GM23338 (cell line): ENCODE data around the gene HGD. TPM values are rescaled to one million over a fixed set of nuclear protein-coding genes. Genes with fewer than 3 reads are reported as not detected.

Experiments used
- ATAC-seq: fragments of 200-7000 bp; cut with Tn5 transposase; 3 replicates; pipeline ENCODE4 v1.9.1; 2020
- DNase-seq: peaks from one replicate; pipeline ENCODE4 v3.0.0-alpha.2; 2015; ENCODE audit warnings: low spot score
- H2AFZ ChIP-seq: fragments of 200-600 bp; sonication (generic); 2 replicates; pipeline ENCODE4 v1.8.0; 2016; ENCODE audit warnings: antibody characterized with exemption, mild to moderate bottlenecking, moderate library complexity
- H3F3A ChIP-seq: fragments of 200-600 bp; sonication (generic); replicated peaks from 2 replicates; pipeline ENCODE4 v1.8.0; 2017; ENCODE audit warnings: antibody characterized with exemption, mixed run types, low read depth
- H3K27ac ChIP-seq: fragments of 200-600 bp; sonication (generic); 2 replicates; pipeline ENCODE4 v1.6.1; 2016; ENCODE audit warnings: low read depth
- H3K27me3 ChIP-seq: fragments of 200-600 bp; sonication (generic); 2 replicates; pipeline ENCODE4 v1.8.0; 2016; ENCODE audit warnings: mild to moderate bottlenecking, mixed run types, moderate library complexity; ENCODE audit not compliant: insufficient read depth
- H3K36me3 ChIP-seq: fragments of 200-600 bp; sonication (generic); 2 replicates; pipeline ENCODE4 v1.8.0; 2016; ENCODE audit warnings: mild to moderate bottlenecking; ENCODE audit not compliant: insufficient read depth
- H3K4me1 ChIP-seq: fragments of 200-600 bp; sonication (generic); 2 replicates; pipeline ENCODE4 v1.8.0; 2016; ENCODE audit warnings: mild to moderate bottlenecking, moderate library complexity; ENCODE audit not compliant: insufficient read depth
- H3K4me2 ChIP-seq: fragments of 200-600 bp; sonication (generic); 2 replicates; pipeline ENCODE4 v1.7.1; 2017; ENCODE audit warnings: mixed run types
- H3K4me3 ChIP-seq: fragments of 200-600 bp; sonication (generic); 2 replicates; pipeline ENCODE4 v1.6.1; 2016; ENCODE audit warnings: mixed run types
- H3K79me2 ChIP-seq: fragments of 200-600 bp; sonication (generic); replicated peaks from 2 replicates; pipeline ENCODE4 v1.8.0; 2017; ENCODE audit warnings: mild to moderate bottlenecking; ENCODE audit not compliant: insufficient read depth
- H3K9me2 ChIP-seq: fragments of 200-600 bp; sonication (generic); 2 replicates; pipeline ENCODE4 v1.8.0; 2017; ENCODE audit not compliant: insufficient read depth
- H4K20me1 ChIP-seq: fragments of 200-600 bp; sonication (generic); replicated peaks from 2 replicates; pipeline ENCODE4 v1.8.0; 2017; ENCODE audit warnings: mild to moderate bottlenecking; ENCODE audit not compliant: insufficient read depth
- H3K27ac Mint-ChIP-seq: 2 replicates; pipeline ENCODE4 v1.8.0; 2020; ENCODE audit warnings: inconsistent platforms, mild to moderate bottlenecking, moderate library complexity, mixed read lengths
- H3K27me3 Mint-ChIP-seq: 3 replicates; pipeline ENCODE4 v1.8.0; 2022; ENCODE audit warnings: low read depth, mild to moderate bottlenecking, moderate library complexity, mixed read lengths, inconsistent platforms; ENCODE audit not compliant: insufficient read depth, poor library complexity
- H3K36me3 Mint-ChIP-seq: 3 replicates; pipeline ENCODE4 v1.8.0; 2021; ENCODE audit warnings: low read depth, mild to moderate bottlenecking, inconsistent platforms, moderate library complexity, mixed read lengths
- H3K4me1 Mint-ChIP-seq: 3 replicates; pipeline ENCODE4 v1.8.0; 2020; ENCODE audit warnings: mild to moderate bottlenecking, inconsistent platforms, mixed read lengths
- H3K4me3 Mint-ChIP-seq: 3 replicates; pipeline ENCODE4 v1.8.0; 2021; ENCODE audit warnings: moderate library complexity, mild to moderate bottlenecking, inconsistent platforms, mixed read lengths
- H3K9me3 Mint-ChIP-seq: 3 replicates; pipeline ENCODE4 v1.8.0; 2020; ENCODE audit warnings: moderate library complexity, mild to moderate bottlenecking, inconsistent platforms, mixed read lengths
- CREB1 ChIP-seq: fragments of 250-450 bp; sonication (Bioruptor Pico); IDR thresholded peaks from 2 replicates; pipeline ENCODE4 v1.5.0; 2020; ENCODE audit warnings: low read depth, mild to moderate bottlenecking, moderate library complexity
- EZH2 ChIP-seq: fragments of 200-600 bp; sonication (generic); IDR thresholded peaks from one replicate; pipeline ENCODE4 v1.8.0; 2017; ENCODE audit warnings: antibody characterized with exemption, mild to moderate bottlenecking, low read depth; ENCODE audit not compliant: unreplicated experiment
- EZH2phosphoT487 ChIP-seq: fragments of 200-600 bp; sonication (generic); IDR thresholded peaks from one replicate; pipeline ENCODE4 v1.8.1; 2018; ENCODE audit warnings: antibody characterized with exemption; ENCODE audit not compliant: unreplicated experiment
- JUNB ChIP-seq: IDR thresholded peaks from one replicate; pipeline ENCODE4 v1.6.1; 2016; ENCODE audit warnings: antibody characterized with exemption; ENCODE audit not compliant: unreplicated experiment
- NANOG ChIP-seq: IDR thresholded peaks from 2 replicates; pipeline ENCODE4 v1.6.1; 2016; ENCODE audit warnings: antibody characterized with exemption, borderline replicate concordance
- POLR2AphosphoS5 ChIP-seq: IDR thresholded peaks from 2 replicates; pipeline ENCODE4 v1.6.1; 2016; ENCODE audit warnings: antibody characterized with exemption, low read depth
- STAT1 ChIP-seq: IDR thresholded peaks from one replicate; pipeline ENCODE4 v1.6.1; 2016; ENCODE audit warnings: antibody characterized with exemption; ENCODE audit not compliant: unreplicated experiment
- ZNF114 ChIP-seq: fragments of 250-450 bp; sonication (Bioruptor Pico); IDR thresholded peaks from 2 replicates; pipeline ENCODE4 v1.5.0; 2020; ENCODE audit warnings: mild to moderate bottlenecking, moderate library complexity
- ZNF331 ChIP-seq: fragments of 250-450 bp; sonication (Bioruptor Pico); IDR thresholded peaks from 2 replicates; pipeline ENCODE4 v1.5.0; 2020; ENCODE audit warnings: low read depth, mild to moderate bottlenecking, moderate library complexity
- polyA plus RNA-seq: library from polyadenylated mRNA; unstranded; fragments of >200 nt; fragmentation: Nextera tagmentation; extraction: Ambion mirVana; gene quantifications from 2 replicates; pipeline ENCODE4 v1.2.1, GENCODE V29; 2016
- total RNA-seq: library from RNA; depleted of rRNA; stranded (reverse); fragments of >200 nt; shearing (Covaris generic); gene quantifications from 2 replicates; pipeline ENCODE4 v1.2.3, GENCODE V29; 2014
- TF ChIP-seq, protein P1 (sequence below): IDR thresholded peaks from one replicate; pipeline ENCODE4 v1.6.1; 2018; ENCODE audit warnings: antibody characterized with exemption; ENCODE audit not compliant: unreplicated experiment
- TF ChIP-seq, protein P2 (sequence below): IDR thresholded peaks from 2 replicates; pipeline ENCODE4 v1.6.1; 2016; ENCODE audit warnings: antibody characterized with exemption
- TF ChIP-seq, protein P3 (sequence below): fragments of 250-450 bp; sonication (Bioruptor Pico); IDR thresholded peaks from 2 replicates; pipeline ENCODE4 v1.5.0; 2020; ENCODE audit warnings: mild to moderate bottlenecking, moderate library complexity
- TF ChIP-seq, protein P4 (sequence below), 2 experiments: fragments of 200-600 bp in 1 of 2; sonication (generic) in 1 of 2; conservative IDR thresholded peaks; 2 replicates each; pipeline versions ENCODE4 v1.5.1 to v1.6.1; 2016 to 2017; ENCODE audit warnings: antibody characterized with exemption in 2 of 2, low read depth in 2 of 2, mild to moderate bottlenecking in 2 of 2, moderate library complexity in 1 of 2

The HGD gene
- total and polyA plus RNA-seq, 2 experiments from 2014 or later, result not detected

DNA sequence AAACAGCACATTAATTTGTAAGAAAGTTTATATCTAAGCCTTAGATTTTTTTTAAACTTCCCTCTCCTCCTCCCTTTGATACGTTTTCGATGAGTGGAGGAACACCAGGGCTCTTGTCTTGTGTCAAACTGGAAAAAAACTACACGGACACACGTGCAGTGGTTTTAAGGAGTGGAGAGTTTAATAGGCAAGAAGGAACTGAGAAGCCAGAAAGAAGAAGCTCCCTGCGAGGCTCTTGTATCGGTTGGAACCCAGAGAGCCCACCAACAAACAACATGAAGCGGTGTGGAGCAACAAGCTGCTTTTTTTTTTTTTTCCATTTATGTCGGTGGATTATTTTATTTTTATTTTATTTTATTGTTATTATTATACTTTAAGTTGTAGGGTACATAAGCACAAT lies 67.3 kb downstream of the HGD start:
- 0 out of 2 replicates have a peak overlapping the region, but pooled peaks have one; percentile 20 for H2AFZ ChIP-seq
- no peaks in the 10 kb centered on the region for H3K36me3 ChIP-seq
- no peaks in the 10 kb centered on the region for H4K20me1 ChIP-seq
- Mint-ChIP-seq H3K4me3 (no peak overlapping the region), H3K27ac (no peak overlapping the region), H3K27me3 (peaks cover 7% of the 10 kb centered on the region), H3K4me1 (peaks cover 6% of the 10 kb centered on the region; the same call in 1 of the 3 replicates), H3K9me3 (no peaks in the 10 kb centered on the region; the same call in 2 of the 3 replicates), H3K36me3 (no peaks in the 10 kb centered on the region)
- H3K27ac ChIP-seq, result no peak overlapping the region
- TF ChIP-seq, protein P1, sequence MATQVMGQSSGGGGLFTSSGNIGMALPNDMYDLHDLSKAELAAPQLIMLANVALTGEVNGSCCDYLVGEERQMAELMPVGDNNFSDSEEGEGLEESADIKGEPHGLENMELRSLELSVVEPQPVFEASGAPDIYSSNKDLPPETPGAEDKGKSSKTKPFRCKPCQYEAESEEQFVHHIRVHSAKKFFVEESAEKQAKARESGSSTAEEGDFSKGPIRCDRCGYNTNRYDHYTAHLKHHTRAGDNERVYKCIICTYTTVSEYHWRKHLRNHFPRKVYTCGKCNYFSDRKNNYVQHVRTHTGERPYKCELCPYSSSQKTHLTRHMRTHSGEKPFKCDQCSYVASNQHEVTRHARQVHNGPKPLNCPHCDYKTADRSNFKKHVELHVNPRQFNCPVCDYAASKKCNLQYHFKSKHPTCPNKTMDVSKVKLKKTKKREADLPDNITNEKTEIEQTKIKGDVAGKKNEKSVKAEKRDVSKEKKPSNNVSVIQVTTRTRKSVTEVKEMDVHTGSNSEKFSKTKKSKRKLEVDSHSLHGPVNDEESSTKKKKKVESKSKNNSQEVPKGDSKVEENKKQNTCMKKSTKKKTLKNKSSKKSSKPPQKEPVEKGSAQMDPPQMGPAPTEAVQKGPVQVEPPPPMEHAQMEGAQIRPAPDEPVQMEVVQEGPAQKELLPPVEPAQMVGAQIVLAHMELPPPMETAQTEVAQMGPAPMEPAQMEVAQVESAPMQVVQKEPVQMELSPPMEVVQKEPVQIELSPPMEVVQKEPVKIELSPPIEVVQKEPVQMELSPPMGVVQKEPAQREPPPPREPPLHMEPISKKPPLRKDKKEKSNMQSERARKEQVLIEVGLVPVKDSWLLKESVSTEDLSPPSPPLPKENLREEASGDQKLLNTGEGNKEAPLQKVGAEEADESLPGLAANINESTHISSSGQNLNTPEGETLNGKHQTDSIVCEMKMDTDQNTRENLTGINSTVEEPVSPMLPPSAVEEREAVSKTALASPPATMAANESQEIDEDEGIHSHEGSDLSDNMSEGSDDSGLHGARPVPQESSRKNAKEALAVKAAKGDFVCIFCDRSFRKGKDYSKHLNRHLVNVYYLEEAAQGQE, result no peak
- no peak for TF ChIP-seq EZH2
- TF ChIP-seq NANOG, result no peak
- TF ChIP-seq JUNB, result no peak
- TF ChIP-seq, protein P2, sequence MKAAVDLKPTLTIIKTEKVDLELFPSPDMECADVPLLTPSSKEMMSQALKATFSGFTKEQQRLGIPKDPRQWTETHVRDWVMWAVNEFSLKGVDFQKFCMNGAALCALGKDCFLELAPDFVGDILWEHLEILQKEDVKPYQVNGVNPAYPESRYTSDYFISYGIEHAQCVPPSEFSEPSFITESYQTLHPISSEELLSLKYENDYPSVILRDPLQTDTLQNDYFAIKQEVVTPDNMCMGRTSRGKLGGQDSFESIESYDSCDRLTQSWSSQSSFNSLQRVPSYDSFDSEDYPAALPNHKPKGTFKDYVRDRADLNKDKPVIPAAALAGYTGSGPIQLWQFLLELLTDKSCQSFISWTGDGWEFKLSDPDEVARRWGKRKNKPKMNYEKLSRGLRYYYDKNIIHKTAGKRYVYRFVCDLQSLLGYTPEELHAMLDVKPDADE, result no peak
- TF ChIP-seq, protein P3, sequence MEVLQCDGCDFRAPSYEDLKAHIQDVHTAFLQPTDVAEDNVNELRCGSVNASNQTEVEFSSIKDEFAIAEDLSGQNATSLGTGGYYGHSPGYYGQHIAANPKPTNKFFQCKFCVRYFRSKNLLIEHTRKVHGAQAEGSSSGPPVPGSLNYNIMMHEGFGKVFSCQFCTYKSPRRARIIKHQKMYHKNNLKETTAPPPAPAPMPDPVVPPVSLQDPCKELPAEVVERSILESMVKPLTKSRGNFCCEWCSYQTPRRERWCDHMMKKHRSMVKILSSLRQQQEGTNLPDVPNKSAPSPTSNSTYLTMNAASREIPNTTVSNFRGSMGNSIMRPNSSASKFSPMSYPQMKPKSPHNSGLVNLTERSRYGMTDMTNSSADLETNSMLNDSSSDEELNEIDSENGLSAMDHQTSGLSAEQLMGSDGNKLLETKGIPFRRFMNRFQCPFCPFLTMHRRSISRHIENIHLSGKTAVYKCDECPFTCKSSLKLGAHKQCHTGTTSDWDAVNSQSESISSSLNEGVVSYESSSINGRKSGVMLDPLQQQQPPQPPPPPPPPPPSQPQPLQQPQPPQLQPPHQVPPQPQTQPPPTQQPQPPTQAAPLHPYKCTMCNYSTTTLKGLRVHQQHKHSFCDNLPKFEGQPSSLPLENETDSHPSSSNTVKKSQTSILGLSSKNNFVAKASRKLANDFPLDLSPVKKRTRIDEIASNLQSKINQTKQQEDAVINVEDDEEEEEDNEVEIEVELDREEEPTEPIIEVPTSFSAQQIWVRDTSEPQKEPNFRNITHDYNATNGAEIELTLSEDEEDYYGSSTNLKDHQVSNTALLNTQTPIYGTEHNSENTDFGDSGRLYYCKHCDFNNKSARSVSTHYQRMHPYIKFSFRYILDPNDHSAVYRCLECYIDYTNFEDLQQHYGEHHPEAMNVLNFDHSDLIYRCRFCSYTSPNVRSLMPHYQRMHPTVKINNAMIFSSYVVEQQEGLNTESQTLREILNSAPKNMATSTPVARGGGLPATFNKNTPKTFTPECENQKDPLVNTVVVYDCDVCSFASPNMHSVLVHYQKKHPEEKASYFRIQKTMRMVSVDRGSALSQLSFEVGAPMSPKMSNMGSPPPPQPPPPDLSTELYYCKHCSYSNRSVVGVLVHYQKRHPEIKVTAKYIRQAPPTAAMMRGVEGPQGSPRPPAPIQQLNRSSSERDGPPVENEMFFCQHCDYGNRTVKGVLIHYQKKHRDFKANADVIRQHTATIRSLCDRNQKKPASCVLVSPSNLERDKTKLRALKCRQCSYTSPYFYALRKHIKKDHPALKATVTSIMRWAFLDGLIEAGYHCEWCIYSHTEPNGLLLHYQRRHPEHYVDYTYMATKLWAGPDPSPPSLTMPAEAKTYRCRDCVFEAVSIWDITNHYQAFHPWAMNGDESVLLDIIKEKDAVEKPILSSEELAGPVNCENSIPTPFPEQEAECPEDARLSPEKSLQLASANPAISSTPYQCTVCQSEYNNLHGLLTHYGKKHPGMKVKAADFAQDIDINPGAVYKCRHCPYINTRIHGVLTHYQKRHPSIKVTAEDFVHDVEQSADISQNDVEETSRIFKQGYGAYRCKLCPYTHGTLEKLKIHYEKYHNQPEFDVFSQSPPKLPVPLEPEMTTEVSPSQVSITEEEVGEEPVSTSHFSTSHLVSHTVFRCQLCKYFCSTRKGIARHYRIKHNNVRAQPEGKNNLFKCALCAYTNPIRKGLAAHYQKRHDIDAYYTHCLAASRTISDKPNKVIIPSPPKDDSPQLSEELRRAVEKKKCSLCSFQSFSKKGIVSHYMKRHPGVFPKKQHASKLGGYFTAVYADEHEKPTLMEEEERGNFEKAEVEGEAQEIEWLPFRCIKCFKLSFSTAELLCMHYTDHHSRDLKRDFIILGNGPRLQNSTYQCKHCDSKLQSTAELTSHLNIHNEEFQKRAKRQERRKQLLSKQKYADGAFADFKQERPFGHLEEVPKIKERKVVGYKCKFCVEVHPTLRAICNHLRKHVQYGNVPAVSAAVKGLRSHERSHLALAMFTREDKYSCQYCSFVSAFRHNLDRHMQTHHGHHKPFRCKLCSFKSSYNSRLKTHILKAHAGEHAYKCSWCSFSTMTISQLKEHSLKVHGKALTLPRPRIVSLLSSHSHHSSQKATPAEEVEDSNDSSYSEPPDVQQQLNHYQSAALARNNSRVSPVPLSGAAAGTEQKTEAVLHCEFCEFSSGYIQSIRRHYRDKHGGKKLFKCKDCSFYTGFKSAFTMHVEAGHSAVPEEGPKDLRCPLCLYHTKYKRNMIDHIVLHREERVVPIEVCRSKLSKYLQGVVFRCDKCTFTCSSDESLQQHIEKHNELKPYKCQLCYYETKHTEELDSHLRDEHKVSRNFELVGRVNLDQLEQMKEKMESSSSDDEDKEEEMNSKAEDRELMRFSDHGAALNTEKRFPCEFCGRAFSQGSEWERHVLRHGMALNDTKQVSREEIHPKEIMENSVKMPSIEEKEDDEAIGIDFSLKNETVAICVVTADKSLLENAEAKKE, result no peak
- no peak for TF ChIP-seq ZNF331 (CRISPR knock-in tag)
- no peak for TF ChIP-seq EZH2phosphoT487
- TF ChIP-seq POLR2AphosphoS5, result no peak
- TF ChIP-seq, protein P4, sequence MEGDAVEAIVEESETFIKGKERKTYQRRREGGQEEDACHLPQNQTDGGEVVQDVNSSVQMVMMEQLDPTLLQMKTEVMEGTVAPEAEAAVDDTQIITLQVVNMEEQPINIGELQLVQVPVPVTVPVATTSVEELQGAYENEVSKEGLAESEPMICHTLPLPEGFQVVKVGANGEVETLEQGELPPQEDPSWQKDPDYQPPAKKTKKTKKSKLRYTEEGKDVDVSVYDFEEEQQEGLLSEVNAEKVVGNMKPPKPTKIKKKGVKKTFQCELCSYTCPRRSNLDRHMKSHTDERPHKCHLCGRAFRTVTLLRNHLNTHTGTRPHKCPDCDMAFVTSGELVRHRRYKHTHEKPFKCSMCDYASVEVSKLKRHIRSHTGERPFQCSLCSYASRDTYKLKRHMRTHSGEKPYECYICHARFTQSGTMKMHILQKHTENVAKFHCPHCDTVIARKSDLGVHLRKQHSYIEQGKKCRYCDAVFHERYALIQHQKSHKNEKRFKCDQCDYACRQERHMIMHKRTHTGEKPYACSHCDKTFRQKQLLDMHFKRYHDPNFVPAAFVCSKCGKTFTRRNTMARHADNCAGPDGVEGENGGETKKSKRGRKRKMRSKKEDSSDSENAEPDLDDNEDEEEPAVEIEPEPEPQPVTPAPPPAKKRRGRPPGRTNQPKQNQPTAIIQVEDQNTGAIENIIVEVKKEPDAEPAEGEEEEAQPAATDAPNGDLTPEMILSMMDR (conservative IDR thresholded peaks at IDR 0.05; ENCODE audit: low read depth in 2 of 2), result no peak
- no peak for TF ChIP-seq CREB1
- TF ChIP-seq ZNF114 (CRISPR knock-in tag), result no peak
- TF ChIP-seq STAT1, result no peak
- ATAC-seq (no peak), DNase-seq (no peak)
- peaks cover 9% of the 10 kb centered on the region for H3K4me1 ChIP-seq
- no peaks in the 10 kb centered on the region for H3K27me3 ChIP-seq
- H3K79me2 ChIP-seq, result no peaks in the 10 kb centered on the region
- no peaks in the 10 kb centered on the region for H3F3A ChIP-seq
- H3K4me2 ChIP-seq, result no peak overlapping the region
- no peak overlapping the region for H3K4me3 ChIP-seq
- no peaks in the 10 kb centered on the region for H3K9me2 ChIP-seq
